HG03196 (cell line): ENCODE data around the gene MMS22L.

Experiments used
- ATAC-seq: cut with Tn5 transposase; IDR thresholded peaks from one replicate; pipeline ENCODE4 v1.9.1; 2021; ENCODE audit not compliant: unreplicated experiment

Gene MMS22L

GRCh38 chr6:97095311-97095850 is 187.6 kb downstream of the MMS22L start:
- ATAC-seq, result no peak

GRCh38 chr6:97094376-97094775 is 188.6 kb downstream of the MMS22L start:
- ATAC-seq, result no peak

DNA sequence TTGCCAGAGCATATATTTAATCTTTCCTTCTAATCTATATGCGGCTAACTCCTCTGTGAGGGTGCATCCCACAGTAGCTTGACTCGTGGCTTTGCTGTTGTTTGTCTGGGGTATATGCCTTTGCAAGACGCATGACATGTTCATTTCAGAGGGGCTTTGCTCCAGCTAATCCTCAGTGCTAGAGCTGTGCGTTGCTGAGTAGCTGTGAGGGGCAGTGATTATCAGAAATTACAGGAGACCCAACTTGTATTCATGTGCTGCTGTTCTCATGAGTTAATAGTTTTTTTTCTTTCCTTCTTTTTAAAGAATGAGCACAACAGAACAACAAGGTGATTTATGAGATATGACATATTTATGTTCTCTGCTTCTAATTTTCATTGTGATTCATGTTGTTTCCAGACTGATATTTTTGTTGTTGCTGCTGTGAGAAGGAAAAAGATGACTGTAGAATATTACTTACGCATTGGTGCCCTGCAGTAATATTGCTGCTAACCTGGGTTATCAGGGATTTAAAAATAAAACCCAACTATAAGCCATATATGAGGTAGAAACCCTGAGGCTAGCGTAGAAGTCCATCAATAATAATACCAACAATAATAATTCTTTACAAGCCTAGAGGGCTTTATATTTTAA is 190.2 kb downstream of the MMS22L start:
- ATAC-seq, result no peak
